AG04450 (cell line): ENCODE data around the gene FDXR. TPM values are rescaled to one million over a fixed set of nuclear protein-coding genes. Genes with fewer than 3 reads are reported as not detected.

ENCODE experiments used
- CTCF ChIA-PET: fragments of 300-600, 350-600 bp; formaldehyde crosslinking; extraction: SDS; loops from one replicate; lab custom pipeline; 2022; ENCODE audit warnings: antibody characterized with exemption, inconsistent platforms; lab: Charles Lee
- POLR2A ChIA-PET: fragments of 350-600 bp; formaldehyde crosslinking; extraction: SDS; loops from one replicate; lab custom pipeline; 2021; ENCODE audit warnings: antibody characterized with exemption, inconsistent platforms; lab: Yijun Ruan, JAX
- DNase-seq: peaks from one replicate; pipeline ENCODE4 v3.0.0-alpha.2; 2011; ENCODE audit warnings: low read depth, low spot score
- H3K27ac ChIP-seq: one replicate; pipeline ENCODE4 v1.5.1; 2012; ENCODE audit warnings: low read depth, low read length, control low read depth
- H3K27me3 ChIP-seq: one replicate; pipeline ENCODE4 v1.6.0; 2012; ENCODE audit warnings: low read length; ENCODE audit not compliant: control insufficient read depth, insufficient read depth
- H3K4me3 ChIP-seq: 2 replicates; pipeline ENCODE4 v1.5.1; 2011; ENCODE audit warnings: mild to moderate bottlenecking, low read depth, low read length, control low read depth
- H3K9me3 ChIP-seq: 2 replicates; pipeline ENCODE4 v1.5.1; 2012; ENCODE audit warnings: low read length; ENCODE audit not compliant: control insufficient read depth, insufficient read depth
- polyA plus RNA-seq: library from polyadenylated mRNA; depleted of rRNA; stranded (reverse); fragments of >200 nt; gene quantifications from 2 replicates; pipeline ENCODE4 v1.2.3, GENCODE V29; 2011
- TF ChIP-seq, protein P1 (sequence below): IDR thresholded peaks from 2 replicates; pipeline ENCODE4 v1.5.1; 2011; ENCODE audit warnings: low read depth, low read length, control low read depth, inconsistent platforms

FDXR gene
- polyA plus RNA-seq, 1 experiment: 23.0 TPM

DNA sequence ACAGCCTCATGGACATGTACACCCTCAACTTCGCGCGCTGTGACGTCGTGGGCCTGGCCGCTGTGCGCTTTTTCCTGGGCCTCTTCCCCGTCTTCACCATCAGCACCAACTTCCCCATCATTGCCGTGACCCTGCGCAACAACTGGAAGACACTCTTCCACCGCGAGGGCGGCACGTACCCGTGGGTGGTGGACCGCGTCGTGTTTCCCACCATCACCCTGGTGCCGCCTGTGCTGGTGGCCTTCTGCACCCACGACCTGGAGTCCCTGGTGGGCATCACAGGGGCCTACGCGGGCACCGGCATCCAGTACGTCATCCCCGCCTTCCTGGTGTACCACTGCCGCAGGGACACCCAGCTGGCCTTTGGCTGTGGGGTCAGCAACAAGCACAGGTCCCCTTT lies 36.6 kb downstream of the FDXR start:
- no peak for DNase-seq
- TF ChIP-seq, protein P1, sequence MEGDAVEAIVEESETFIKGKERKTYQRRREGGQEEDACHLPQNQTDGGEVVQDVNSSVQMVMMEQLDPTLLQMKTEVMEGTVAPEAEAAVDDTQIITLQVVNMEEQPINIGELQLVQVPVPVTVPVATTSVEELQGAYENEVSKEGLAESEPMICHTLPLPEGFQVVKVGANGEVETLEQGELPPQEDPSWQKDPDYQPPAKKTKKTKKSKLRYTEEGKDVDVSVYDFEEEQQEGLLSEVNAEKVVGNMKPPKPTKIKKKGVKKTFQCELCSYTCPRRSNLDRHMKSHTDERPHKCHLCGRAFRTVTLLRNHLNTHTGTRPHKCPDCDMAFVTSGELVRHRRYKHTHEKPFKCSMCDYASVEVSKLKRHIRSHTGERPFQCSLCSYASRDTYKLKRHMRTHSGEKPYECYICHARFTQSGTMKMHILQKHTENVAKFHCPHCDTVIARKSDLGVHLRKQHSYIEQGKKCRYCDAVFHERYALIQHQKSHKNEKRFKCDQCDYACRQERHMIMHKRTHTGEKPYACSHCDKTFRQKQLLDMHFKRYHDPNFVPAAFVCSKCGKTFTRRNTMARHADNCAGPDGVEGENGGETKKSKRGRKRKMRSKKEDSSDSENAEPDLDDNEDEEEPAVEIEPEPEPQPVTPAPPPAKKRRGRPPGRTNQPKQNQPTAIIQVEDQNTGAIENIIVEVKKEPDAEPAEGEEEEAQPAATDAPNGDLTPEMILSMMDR: no peak
- Histone ChIP-seq H3K9me3 (no peaks in the 10 kb centered on the region; the same call in 1 of the 2 replicates), H3K27me3 (no peaks in the 10 kb centered on the region), H3K27ac (no peak overlapping the region), H3K4me3 (no peak overlapping the region)
- CTCF ChIA-PET: no interaction called here
- POLR2A ChIA-PET: no interaction called here

DNA sequence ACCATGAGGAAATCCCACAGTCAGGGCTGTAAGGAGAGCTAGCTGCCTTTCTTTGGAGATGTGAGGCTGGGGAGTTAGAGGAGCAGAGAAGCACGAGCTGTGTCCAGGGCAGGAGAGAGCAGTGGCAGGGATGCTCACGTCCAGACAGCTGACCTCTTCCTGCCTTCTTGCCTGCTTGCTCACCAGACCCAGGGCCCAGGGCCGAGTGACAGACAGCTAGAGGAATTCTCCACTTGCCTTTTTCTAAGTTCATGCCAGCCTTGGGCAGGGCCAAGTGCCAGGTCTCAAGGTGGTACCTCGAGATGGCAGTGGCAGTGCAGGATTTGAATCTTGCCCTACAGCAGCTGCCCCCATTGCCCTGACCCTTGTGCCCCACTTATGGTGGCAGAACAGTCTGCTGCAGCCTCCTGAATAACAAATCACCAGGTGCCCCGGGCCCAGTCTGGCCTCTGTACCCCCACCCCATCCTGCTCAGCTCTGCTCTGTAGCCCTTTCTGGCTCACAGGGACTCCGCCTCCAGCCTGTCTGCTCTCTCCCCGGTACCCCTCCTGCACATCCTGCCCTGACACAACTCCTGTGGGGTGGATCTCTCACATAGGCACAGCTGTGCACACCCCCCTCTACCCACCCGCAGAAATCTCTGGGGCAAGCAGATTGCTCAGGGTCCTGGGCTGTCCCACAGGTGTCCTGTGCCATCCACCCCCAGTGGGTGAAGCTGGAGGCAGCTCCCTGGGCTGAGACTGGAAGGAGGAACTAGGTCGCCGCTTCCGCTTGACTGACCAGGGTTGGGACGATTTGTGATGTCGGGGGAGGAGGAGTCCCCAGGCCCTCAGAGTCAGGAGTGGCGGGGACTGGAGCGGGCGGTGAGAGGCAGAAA lies 39.1 kb downstream of the FDXR start:
- Histone ChIP-seq H3K9me3 (no peaks in the 10 kb centered on the region; the same call in 1 of the 2 replicates), H3K27ac (no peak overlapping the region), H3K27me3 (no peaks in the 10 kb centered on the region), H3K4me3 (no peak overlapping the region)
- CTCF ChIA-PET: interaction anchor here (0.9 to 1.1 kb wide), 2 partner anchors 32 to 42 kb away, joined by 3 read pairs; no protein-coding TSS in a partner anchor
- DNase-seq: no peak
- TF ChIP-seq, protein P1: no peak
- POLR2A ChIA-PET: interaction anchor here (1.0 kb wide), 1 partner anchor 39 kb away, joined by 4 read pairs; the partner anchor contains the start of gene FDXR

DNA sequence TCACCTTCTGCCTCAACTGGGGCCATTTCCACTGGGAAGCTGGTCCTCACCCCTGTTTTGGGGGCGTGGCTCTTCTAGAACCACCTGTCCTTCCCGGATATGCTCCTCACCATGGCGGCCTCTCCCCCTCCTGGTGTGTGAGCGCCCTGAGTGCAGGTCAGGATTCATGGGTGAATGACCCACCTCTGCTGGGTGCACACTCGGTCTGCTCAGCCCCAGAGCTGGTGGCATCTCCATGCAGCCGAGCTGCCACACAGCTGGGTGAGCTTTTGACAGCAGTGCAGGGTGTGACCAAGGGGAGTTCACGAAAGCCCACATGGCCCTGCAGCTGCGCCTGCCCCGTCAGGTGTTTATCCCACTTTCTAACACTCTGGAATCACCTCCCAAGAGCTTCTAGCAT lies 40.4 kb downstream of the FDXR start:
- POLR2A ChIA-PET: no interaction called here
- Histone ChIP-seq H3K4me3 (no peak overlapping the region), H3K27ac (no peak overlapping the region), H3K27me3 (no peaks in the 10 kb centered on the region), H3K9me3 (no peaks in the 10 kb centered on the region; the same call in 1 of the 2 replicates)
- CTCF ChIA-PET: interaction anchor here (0.6 to 0.7 kb wide), 2 partner anchors 41 to 1319 kb away, joined by 3 read pairs; no protein-coding TSS in a partner anchor
- no peak for DNase-seq
- TF ChIP-seq, protein P1: no peak

DNA sequence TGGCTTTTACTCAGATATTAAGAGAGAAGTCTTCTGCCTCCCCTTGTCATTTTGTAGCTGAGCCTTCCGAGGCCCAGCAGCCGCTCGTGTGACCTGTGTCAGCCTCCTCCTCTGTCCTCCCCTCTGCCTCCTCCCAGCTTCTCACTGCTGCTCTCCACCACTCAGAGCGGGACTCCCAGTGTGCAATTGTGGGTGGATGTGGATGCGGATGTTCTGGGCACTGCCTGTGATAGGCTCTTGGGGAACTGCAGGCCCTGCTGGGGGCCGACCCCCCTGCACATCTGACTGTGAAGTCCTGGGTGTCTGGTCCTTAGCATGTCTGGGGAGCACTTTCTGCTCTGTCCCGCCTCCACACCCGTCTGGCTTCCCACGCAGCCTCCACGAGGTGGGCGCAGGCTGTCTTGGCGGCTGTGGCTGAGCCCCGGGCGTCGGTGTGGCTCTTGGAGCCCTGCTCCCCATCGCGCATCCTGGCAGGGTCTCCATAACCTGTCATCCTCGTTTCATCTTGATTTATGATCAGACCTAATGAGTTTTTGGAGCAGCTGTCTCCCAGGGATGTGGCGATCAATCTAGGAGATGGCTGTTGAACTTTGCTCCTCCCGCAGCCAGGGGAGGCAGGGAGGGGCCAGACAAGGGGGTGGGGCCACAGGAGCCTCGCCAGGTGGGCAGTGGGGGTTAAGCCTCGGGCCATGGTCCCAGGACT lies 41.2 kb downstream of the FDXR start:
- Histone ChIP-seq H3K27ac (no peak overlapping the region), H3K9me3 (no peaks in the 10 kb centered on the region; the same call in 1 of the 2 replicates), H3K27me3 (no peaks in the 10 kb centered on the region), H3K4me3 (no peak overlapping the region)
- ChIA-PET POLR2A (no interaction called here), CTCF (no interaction called here)
- no peak for DNase-seq
- TF ChIP-seq, protein P1: no peak
